GM19238 (cell line): ENCODE results near the gene DPYSL4.

ENCODE experiments used
- DNase-seq: peaks from one replicate; pipeline ENCODE4 v3.0.0; 2011; ENCODE audit warnings: low spot score; ENCODE audit not compliant: insufficient read length

Gene DPYSL4

GRCh38 chr10:132178672-132179545, 7.8 kb upstream of the DPYSL4 start:
- no peak for DNase-seq

- no peak for DNase-seq
Measured at GRCh38 chr10:132179551-132180392, 7.0 kb upstream of the DPYSL4 start.

- no peak for DNase-seq
Measured at GRCh38 chr10:132180736-132181135, 6.0 kb upstream of the DPYSL4 start.

- no peak for DNase-seq
Measured at GRCh38 chr10:132181691-132182425, 4.9 kb upstream of the DPYSL4 start.

- no peak for DNase-seq
Measured at GRCh38 chr10:132182591-132182990, 4.2 kb upstream of the DPYSL4 start.

- no peak for DNase-seq
Measured at GRCh38 chr10:132183046-132183445, 3.7 kb upstream of the DPYSL4 start.

GRCh38 chr10:132184816-132185593, 1.7 kb upstream of the DPYSL4 start:
- no peak for DNase-seq

- DNase-seq, result no peak
Measured at GRCh38 chr10:132185601-132186487, 904 bp upstream of the DPYSL4 start.

- DNase-seq, result no peak
Measured at GRCh38 chr10:132187430-132188138, 836 bp downstream of the DPYSL4 start.

GRCh38 chr10:132188331-132188730, 1.6 kb downstream of the DPYSL4 start:
- no peak for DNase-seq

GRCh38 chr10:132189016-132189415, 2.3 kb downstream of the DPYSL4 start:
- DNase-seq, result no peak

GRCh38 chr10:132189810-132190422, 3.2 kb downstream of the DPYSL4 start:
- no peak for DNase-seq

- DNase-seq, result no peak
Measured at GRCh38 chr10:132192076-132192975, 5.6 kb downstream of the DPYSL4 start.

- DNase-seq, result no peak
Measured at GRCh38 chr10:132192991-132193665, 6.4 kb downstream of the DPYSL4 start.

GRCh38 chr10:132193907-132194552, 7.3 kb downstream of the DPYSL4 start:
- no peak for DNase-seq

- DNase-seq, result no peak
Measured at GRCh38 chr10:132194726-132195125, 8.0 kb downstream of the DPYSL4 start.
